Body of pancreas (tissue), 4 donors: ENCODE results near the gene MYPOP. TPM values are rescaled to one million over a fixed set of nuclear protein-coding genes. Genes with fewer than 3 reads are reported as not detected.

Source experiments
- ATAC-seq: fragments of 150-250 bp; one replicate; pipeline ENCODE4 v1.9.1; 2016
- DNase-seq, 4 donors: peaks; one replicate each; pipeline ENCODE4 v3.0.0-alpha.2; 2019
- H3K27ac ChIP-seq, 4 donors: fragments of 200-600 bp; sonication (generic); 1 replicate in 3 of 4; 2 replicates in 1 of 4; pipeline versions ENCODE4 v1.5.1 to v1.6.1; 2016 to 2019; ENCODE audit warnings: mild to moderate bottlenecking in 1 of 4, mixed read lengths in 1 of 4, moderate library complexity in 1 of 4
- H3K27me3 ChIP-seq, 2 donors: fragments of 200-600 bp; sonication (generic); one replicate each; pipeline ENCODE4 v1.6.0; 2016; ENCODE audit warnings: mild to moderate bottlenecking in 1 of 2
- H3K36me3 ChIP-seq, 2 donors: fragments of 200-600 bp; sonication (generic); replicated peaks in 1 of 2; 2 replicates each; pipeline ENCODE4 v1.5.1; 2016; ENCODE audit warnings: low read depth in 2 of 2; ENCODE audit not compliant: insufficient read depth in 1 of 2
- H3K4me1 ChIP-seq: fragments of 200-600 bp; sonication (generic); one replicate; pipeline ENCODE4 v1.6.0; 2016
- H3K4me3 ChIP-seq, 2 donors: fragments of 200-600 bp; sonication (generic); 1 replicate in 1 of 2; 2 replicates in 1 of 2; pipeline ENCODE4 v1.5.1; 2016 to 2019
- H3K9me3 ChIP-seq, 3 donors: fragments of 200-600 bp; sonication (generic); 1 replicate in 2 of 3; 2 replicates in 1 of 3; pipeline ENCODE4 v1.5.1; 2016
- CTCF ChIP-seq, 7 experiments: fragments of 450-650 bp in 4 of 7; fragments of 200-600 bp in 3 of 7; sonication (generic) in 3 of 7; IDR thresholded peaks; one replicate each; pipeline ENCODE4 v1.5.1; 2016 to 2019; ENCODE audit warnings: antibody characterized with exemption in 7 of 7
- POLR2A ChIP-seq, 3 donors: fragments of 450-650 bp; IDR thresholded peaks; one replicate each; pipeline ENCODE4 v1.6.1; 2016; ENCODE audit warnings: antibody characterized with exemption in 3 of 3, mild to moderate bottlenecking in 2 of 3
- WGBS, 2 donors: methylation state at CpG; one replicate each; pipeline ENCODE4 v1.1.5; 2017; 5-methylcytosine and 5-hydroxymethylcytosine counted together
- intact Hi-C: fragments of 100-400 bp; cut with DNase I; formaldehyde crosslinking; loops from one replicate; pipeline ENCODE4 v1.15.1; 2023
- total RNA-seq, 2 donors: library from RNA; depleted of rRNA; stranded (reverse); fragments of >200 nt; gene quantifications; one replicate each; pipeline ENCODE4 v1.1.0, GENCODE V29; 2016

MYPOP gene
- total RNA-seq, 2 donors from 2014 or later, result 6.7 to 13.5 TPM

- no peak for DNase-seq
- no peaks in the 10 kb centered on the region for H3K27me3 ChIP-seq
- H3K27ac ChIP-seq, result peak overlapping the region; percentile 83 to 96 (median 90)
- intact Hi-C loops, result no loop called here
- H3K9me3 ChIP-seq, result no peaks in the 10 kb centered on the region
- peaks cover 73% of the 10 kb centered on the region for H3K4me1 ChIP-seq
- no peaks in the 10 kb centered on the region for H3K36me3 ChIP-seq
- no peak for TF ChIP-seq CTCF (IDR thresholded peaks at IDR 0.05)
- TF ChIP-seq POLR2A (IDR thresholded peaks at IDR 0.05), result no peak
- ATAC-seq, result no peak
- no peak overlapping the region for H3K4me3 ChIP-seq
- 7 to 16% methylated on average over 5 of the region's 5 CpGs for WGBS, 2 donors
These were observed 18.9 kb downstream of the MYPOP start for GRCh38 chr19:45883586-45883880.

GRCh38 chr19:45882652-45883585, 19.5 kb downstream of the MYPOP start:
- H3K4me1 ChIP-seq, result peaks cover 79% of the 10 kb centered on the region
- H3K27ac ChIP-seq, result peak overlapping the region; percentile 94 to 97 (median 95)
- H3K36me3 ChIP-seq, result no peaks in the 10 kb centered on the region
- no peaks in the 10 kb centered on the region for H3K9me3 ChIP-seq
- peak; percentile 62 for ATAC-seq
- 5 to 7% methylated on average over 16 to 47 of the region's 47 CpGs for WGBS, 2 donors
- peak overlapping the region in 1 of 2 donors; percentile 1 for H3K4me3 ChIP-seq
- TF ChIP-seq CTCF (IDR thresholded peaks at IDR 0.05) (peak; percentile 96 to 100 (median 100)), POLR2A (IDR thresholded peaks at IDR 0.05) (peak; percentile 45 to 76 (median 71))
- no peaks in the 10 kb centered on the region for H3K27me3 ChIP-seq
- peak; percentile 97 to 99 (median 99) for DNase-seq
- intact Hi-C loops, result no loop called here

GRCh38 chr19:45881909-45882528, 20.4 kb downstream of the MYPOP start:
- Histone ChIP-seq H3K9me3 (no peaks in the 10 kb centered on the region), H3K36me3 (no peaks in the 10 kb centered on the region), H3K27ac (peak overlapping the region; percentile 94 to 97 (median 95)), H3K27me3 (no peaks in the 10 kb centered on the region), H3K4me1 (peaks cover 86% of the 10 kb centered on the region), H3K4me3 (peak overlapping the region in 1 of 2 donors; percentile 1)
- 10 to 19% methylated on average over 4 of the region's 4 CpGs for WGBS, 2 donors
- DNase-seq (peak; percentile 81 to 90 (median 88)), ATAC-seq (peak; percentile 54)
- TF ChIP-seq POLR2A (IDR thresholded peaks at IDR 0.05) (peak; percentile 38 to 70 (median 60)), CTCF (IDR thresholded peaks at IDR 0.05) (no peak)
- intact Hi-C loops, result no loop called here

- WGBS, 2 donors, result 29 to 36% methylated on average over 10 of the region's 10 CpGs
- TF ChIP-seq POLR2A (IDR thresholded peaks at IDR 0.05), result no peak
- TF ChIP-seq CTCF (IDR thresholded peaks at IDR 0.05), result no peak
- peak; percentile 42 to 77 (median 54) for DNase-seq
- Histone ChIP-seq H3K9me3 (no peaks in the 10 kb centered on the region), H3K4me3 (no peak overlapping the region), H3K27me3 (no peaks in the 10 kb centered on the region), H3K4me1 (peaks cover 89% of the 10 kb centered on the region), H3K27ac (peak overlapping the region; percentile 94 to 97 (median 95)), H3K36me3 (no peaks in the 10 kb centered on the region)
- ATAC-seq, result peak; percentile 16
- intact Hi-C loops, result no loop called here
These were observed 21.1 kb downstream of the MYPOP start for GRCh38 chr19:45881082-45881908.
